Measurements from ENCODE around the gene TUBGCP5.

- TF ChIP-seq CTCF (conservative IDR thresholded peaks at IDR 0.05; ENCODE audit: low read depth in 2 of 2) (no peak), REST (IDR thresholded peaks at IDR 0.05; ENCODE audit: unreplicated experiment) (no peak), EZH2phosphoT487 (IDR thresholded peaks at IDR 0.05; ENCODE audit: unreplicated experiment) (no peak), EZH2 (IDR thresholded peaks at IDR 0.05; ENCODE audit: low read depth, unreplicated experiment) (no peak), POLR2AphosphoS5 (IDR thresholded peaks at IDR 0.05; ENCODE audit: low read depth) (no peak), NANOG (IDR thresholded peaks at IDR 0.05; ENCODE audit: borderline replicate concordance) (no peak), CREB1 (CRISPR knock-in tag; IDR thresholded peaks at IDR 0.05; ENCODE audit: low read depth) (no peak), STAT1 (IDR thresholded peaks at IDR 0.05; ENCODE audit: unreplicated experiment) (no peak), ZNF331 (CRISPR knock-in tag; IDR thresholded peaks at IDR 0.05; ENCODE audit: low read depth) (no peak), ETS1 (IDR thresholded peaks at IDR 0.05) (no peak), JUNB (IDR thresholded peaks at IDR 0.05; ENCODE audit: unreplicated experiment) (no peak)
These were observed 65.4 kb downstream of the TUBGCP5 start for GRCh38 chr15:22973987-22974386.
